HG02571 (cell line): ENCODE measurements around the gene ETNK2.

Source experiments
- ATAC-seq: cut with Tn5 transposase; IDR thresholded peaks from one replicate; pipeline ENCODE4 v1.9.1; 2021; ENCODE audit warnings: mild to moderate bottlenecking, moderate library complexity; ENCODE audit not compliant: unreplicated experiment

The ETNK2 gene

GRCh38 chr1:204149107-204149506 is 2.7 kb downstream of the ETNK2 start:
- no peak for ATAC-seq

GRCh38 chr1:204147406-204148383 is 4.1 kb downstream of the ETNK2 start:
- ATAC-seq, result no peak

GRCh38 chr1:204146965-204147364 is 4.9 kb downstream of the ETNK2 start:
- no peak for ATAC-seq

GRCh38 chr1:204146309-204146708 is 5.5 kb downstream of the ETNK2 start:
- no peak for ATAC-seq

- no peak for ATAC-seq
These were observed 6.8 kb downstream of the ETNK2 start for GRCh38 chr1:204145033-204145504.

GRCh38 chr1:204143276-204144041 is 8.4 kb downstream of the ETNK2 start:
- no peak for ATAC-seq

GRCh38 chr1:204142032-204142974 is 9.5 kb downstream of the ETNK2 start:
- ATAC-seq, result no peak

GRCh38 chr1:204141131-204141530 is 10.7 kb downstream of the ETNK2 start:
- ATAC-seq, result no peak

- ATAC-seq, result no peak
These were observed 11.9 kb downstream of the ETNK2 start for GRCh38 chr1:204139952-204140351.

- ATAC-seq, result no peak
These were observed 12.8 kb downstream of the ETNK2 start for GRCh38 chr1:204139088-204139487.

GRCh38 chr1:204136814-204137213 is 15.0 kb downstream of the ETNK2 start:
- ATAC-seq, result no peak

- ATAC-seq, result no peak
These were observed 17.7 kb downstream of the ETNK2 start for GRCh38 chr1:204134103-204134502.

GRCh38 chr1:204132718-204133117 is 19.1 kb downstream of the ETNK2 start:
- no peak for ATAC-seq

GRCh38 chr1:204131978-204132377 is 19.9 kb downstream of the ETNK2 start:
- ATAC-seq, result no peak

- ATAC-seq, result no peak
These were observed 20.6 kb downstream of the ETNK2 start for GRCh38 chr1:204130981-204131892.

GRCh38 chr1:204130178-204130577 is 21.7 kb downstream of the ETNK2 start:
- ATAC-seq, result no peak

GRCh38 chr1:204128964-204129896 is 22.6 kb downstream of the ETNK2 start:
- no peak for ATAC-seq

GRCh38 chr1:204128464-204128963 is 23.3 kb downstream of the ETNK2 start:
- ATAC-seq, result no peak
